Astrocyte (in vitro differentiated cells and primary cell): ENCODE results near the gene METTL22. TPM values are rescaled to one million over a fixed set of nuclear protein-coding genes. Genes with fewer than 3 reads are reported as not detected.

Experiments
- DNase-seq: peaks from one replicate; pipeline ENCODE4 v3.0.0-alpha.2; 2010; ENCODE audit warnings: low read depth
- FAIRE-seq: peaks from 2 replicates; lab custom pipeline; 2011; peaks lifted over from hg19 to GRCh38; lab: Jason Lieb, UNC
- H2AFZ ChIP-seq: 2 replicates; pipeline ENCODE4 v1.6.0; 2012; ENCODE audit warnings: low read depth, low read length, inconsistent platforms
- H3K27ac ChIP-seq: 2 replicates; pipeline ENCODE4 v1.5.1; 2011; ENCODE audit warnings: low read depth, low read length, inconsistent platforms
- H3K27me3 ChIP-seq: 2 replicates; pipeline ENCODE4 v1.6.0; 2011; ENCODE audit warnings: low read length, inconsistent platforms; ENCODE audit not compliant: insufficient read depth
- H3K36me3 ChIP-seq: 2 replicates; pipeline ENCODE4 v1.5.1; 2011; ENCODE audit warnings: low read length, inconsistent platforms; ENCODE audit not compliant: insufficient read depth
- H3K4me1 ChIP-seq: 2 replicates; pipeline ENCODE4 v1.5.1; 2011; ENCODE audit warnings: low read length, inconsistent platforms; ENCODE audit not compliant: insufficient read depth
- H3K4me2 ChIP-seq: 2 replicates; pipeline ENCODE4 v1.6.0; 2012; ENCODE audit warnings: low read length, inconsistent platforms
- H3K4me3 ChIP-seq: 2 replicates; pipeline ENCODE4 v1.5.1; 2011; ENCODE audit warnings: low read depth, mild to moderate bottlenecking, low read length, inconsistent platforms; ENCODE audit not compliant: insufficient read depth
- H3K79me2 ChIP-seq: 2 replicates; pipeline ENCODE4 v1.6.0; 2012; ENCODE audit warnings: mild to moderate bottlenecking, low read length, inconsistent platforms; ENCODE audit not compliant: insufficient read depth
- H3K9ac ChIP-seq: 2 replicates; pipeline ENCODE4 v1.6.0; 2012; ENCODE audit warnings: mild to moderate bottlenecking, low read length, inconsistent platforms
- H3K9me3 ChIP-seq: 2 replicates; pipeline ENCODE4 v1.5.1; 2012; ENCODE audit warnings: low read depth, mild to moderate bottlenecking, low read length, inconsistent platforms; ENCODE audit not compliant: insufficient read depth
- H4K20me1 ChIP-seq: 2 replicates; pipeline ENCODE4 v1.6.0; 2012; ENCODE audit warnings: low read length, inconsistent platforms; ENCODE audit not compliant: insufficient read depth
- H3K27ac Mint-ChIP-seq: one replicate; pipeline ENCODE4 v1.8.0; 2021; ENCODE audit warnings: mild to moderate bottlenecking, mixed read lengths; ENCODE audit not compliant: unreplicated experiment
- H3K27me3 Mint-ChIP-seq: one replicate; pipeline ENCODE4 v1.8.0; 2021; ENCODE audit warnings: low read depth, mixed read lengths; ENCODE audit not compliant: unreplicated experiment
- H3K36me3 Mint-ChIP-seq: one replicate; pipeline ENCODE4 v1.8.0; 2021; ENCODE audit warnings: low read depth, mixed read lengths; ENCODE audit not compliant: unreplicated experiment
- H3K4me1 Mint-ChIP-seq: one replicate; pipeline ENCODE4 v1.8.0; 2021; ENCODE audit warnings: low read depth, mixed read lengths; ENCODE audit not compliant: unreplicated experiment
- H3K4me3 Mint-ChIP-seq: one replicate; pipeline ENCODE4 v1.8.0; 2021; ENCODE audit warnings: mild to moderate bottlenecking, moderate library complexity, mixed read lengths; ENCODE audit not compliant: unreplicated experiment
- H3K9me3 Mint-ChIP-seq: one replicate; pipeline ENCODE4 v1.8.0; 2021; ENCODE audit warnings: mild to moderate bottlenecking, mixed read lengths; ENCODE audit not compliant: unreplicated experiment
- CTCF ChIP-seq: IDR thresholded peaks from 2 replicates; pipeline ENCODE4 v1.5.1; 2011; ENCODE audit warnings: low read depth, mild to moderate bottlenecking, inconsistent platforms, low read length, moderate library complexity; ENCODE audit not compliant: insufficient read depth
- EZH2 ChIP-seq: IDR thresholded peaks from 2 replicates; pipeline ENCODE4 v1.6.1; 2012; ENCODE audit warnings: mild to moderate bottlenecking, low read length, inconsistent platforms; ENCODE audit not compliant: insufficient read depth
- total RNA-seq: library from RNA; stranded (reverse); gene quantifications from 2 replicates; pipeline ENCODE4 v1.2.1, GENCODE V29; 2021

Gene METTL22
- total RNA-seq, 1 donor from 2014 or later: 37.7 TPM

GRCh38 chr16:8576141-8577004 lies 45.1 kb upstream of the METTL22 start:
- H3K4me1 ChIP-seq: peaks cover 5% of the 10 kb centered on the region
- no peak overlapping the region for H3K27ac ChIP-seq
- H3K27me3 ChIP-seq: peaks cover 15% of the 10 kb centered on the region
- no peak overlapping the region for H3K4me2 ChIP-seq
- Mint-ChIP-seq H3K4me1 (peaks cover 5% of the 10 kb centered on the region), H3K27me3 (no peaks in the 10 kb centered on the region), H3K36me3 (no peaks in the 10 kb centered on the region), H3K9me3 (no peaks in the 10 kb centered on the region), H3K4me3 (no peak overlapping the region), H3K27ac (no peak overlapping the region)
- no peak for DNase-seq
- FAIRE-seq: no peak
- no peaks in the 10 kb centered on the region for H3K36me3 ChIP-seq
- H3K4me3 ChIP-seq: no peak overlapping the region
- H3K9ac ChIP-seq: no peak overlapping the region
- no peaks in the 10 kb centered on the region for H4K20me1 ChIP-seq
- H3K9me3 ChIP-seq: no peaks in the 10 kb centered on the region
- no peaks in the 10 kb centered on the region for H3K79me2 ChIP-seq
- H2AFZ ChIP-seq: no peak overlapping the region
- TF ChIP-seq CTCF (no peak), EZH2 (no peak)

DNA sequence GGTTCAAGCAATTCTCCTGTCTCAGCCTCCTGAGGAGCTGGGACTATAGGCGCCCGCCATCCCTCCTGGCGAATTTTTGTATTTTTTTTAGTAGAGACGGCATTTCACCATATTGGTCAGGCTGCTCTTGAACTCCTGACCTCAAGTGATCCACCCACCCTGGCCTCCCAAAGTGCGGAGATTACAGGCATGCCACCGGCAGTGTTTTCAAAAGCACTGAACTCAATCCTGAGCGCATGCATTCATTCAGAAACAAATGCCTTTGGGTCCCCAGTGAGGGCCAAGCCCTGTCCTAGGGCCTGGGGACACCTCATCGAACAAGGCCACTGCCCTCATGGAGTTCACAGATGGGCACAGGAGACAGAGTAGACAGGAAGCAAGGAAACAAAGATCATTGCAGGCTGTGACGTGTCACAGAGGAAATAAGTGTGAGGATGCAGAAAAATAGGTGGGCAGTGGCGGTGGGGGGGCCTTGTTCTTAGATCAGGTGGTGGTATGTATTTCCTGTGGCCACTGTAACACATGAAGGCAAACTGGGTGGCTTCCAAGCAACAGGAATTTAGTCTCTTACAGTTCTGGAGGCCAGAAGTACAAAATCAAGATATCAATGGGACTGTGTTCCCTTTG lies 43.7 kb upstream of the METTL22 start:
- Histone ChIP-seq H3K27ac (no peak overlapping the region), H2AFZ (no peak overlapping the region), H4K20me1 (no peaks in the 10 kb centered on the region), H3K36me3 (no peaks in the 10 kb centered on the region), H3K4me2 (no peak overlapping the region), H3K9me3 (no peaks in the 10 kb centered on the region), H3K27me3 (peaks cover 15% of the 10 kb centered on the region), H3K4me1 (no peaks in the 10 kb centered on the region), H3K79me2 (no peaks in the 10 kb centered on the region), H3K9ac (no peak overlapping the region), H3K4me3 (no peak overlapping the region)
- H3K36me3 Mint-ChIP-seq: no peaks in the 10 kb centered on the region
- no peak for FAIRE-seq
- no peaks in the 10 kb centered on the region for H3K27me3 Mint-ChIP-seq
- DNase-seq: no peak
- H3K9me3 Mint-ChIP-seq: no peaks in the 10 kb centered on the region
- no peak overlapping the region for H3K27ac Mint-ChIP-seq
- H3K4me1 Mint-ChIP-seq: peaks cover 10% of the 10 kb centered on the region
- TF ChIP-seq CTCF: no peak
- TF ChIP-seq EZH2: no peak
- no peak overlapping the region for H3K4me3 Mint-ChIP-seq

DNA sequence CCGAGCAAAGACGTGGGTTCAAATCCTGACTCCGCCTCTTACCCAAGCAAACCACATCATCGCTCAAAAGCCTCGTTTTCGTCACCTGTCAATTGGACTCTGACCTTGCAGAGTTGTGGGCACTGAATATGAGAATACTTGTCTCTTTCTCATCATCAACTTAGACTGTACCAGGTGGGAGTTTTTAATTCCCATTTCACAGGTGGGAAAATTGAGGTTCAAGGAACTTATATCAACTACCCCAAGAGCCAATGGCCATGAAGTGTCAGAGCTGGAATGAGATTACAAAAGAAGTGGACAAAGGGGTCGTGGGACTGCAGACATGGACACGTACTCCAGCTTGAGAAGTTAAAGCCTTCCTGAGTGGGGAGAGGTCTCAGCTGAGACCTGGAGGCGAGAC lies 41.9 kb upstream of the METTL22 start:
- no peaks in the 10 kb centered on the region for H3K36me3 Mint-ChIP-seq
- H3K27ac Mint-ChIP-seq: no peak overlapping the region
- H3K9me3 ChIP-seq: no peaks in the 10 kb centered on the region
- H3K9ac ChIP-seq: no peak overlapping the region
- H3K27me3 ChIP-seq: peaks cover 15% of the 10 kb centered on the region
- H3K4me2 ChIP-seq: no peak overlapping the region
- no peaks in the 10 kb centered on the region for H4K20me1 ChIP-seq
- no peaks in the 10 kb centered on the region for H3K36me3 ChIP-seq
- H3K9me3 Mint-ChIP-seq: no peaks in the 10 kb centered on the region
- no peak overlapping the region for H3K4me3 ChIP-seq
- FAIRE-seq (no peak), DNase-seq (no peak)
- no peak for TF ChIP-seq CTCF
- no peak for TF ChIP-seq EZH2
- H3K4me1 Mint-ChIP-seq: peaks cover 14% of the 10 kb centered on the region
- no peak overlapping the region for H3K27ac ChIP-seq
- H3K4me1 ChIP-seq: no peaks in the 10 kb centered on the region
- H2AFZ ChIP-seq: no peak overlapping the region
- H3K4me3 Mint-ChIP-seq: no peak overlapping the region
- H3K27me3 Mint-ChIP-seq: no peaks in the 10 kb centered on the region
- no peaks in the 10 kb centered on the region for H3K79me2 ChIP-seq
